Dendritic cell treated with granulocyte-macrophage colony-stimulating factor and Interleukin-4, amounts not matched to agents 40 ng/mL and 50 ng/mL, for 4 days (primary cell): ENCODE measurements around the gene CD55.
A peak's percentile ranks its signal among the peaks of the same experiment; 100 is the strongest.

Experiments used
- H3K27ac Mint-ChIP-seq: one replicate; pipeline ENCODE4 v1.8.0; 2022; ENCODE audit warnings: mild to moderate bottlenecking, mixed read lengths
- H3K27me3 Mint-ChIP-seq: one replicate; pipeline ENCODE4 v1.8.0; 2022; ENCODE audit warnings: mild to moderate bottlenecking, mixed read lengths
- H3K36me3 Mint-ChIP-seq: one replicate; pipeline ENCODE4 v1.8.0; 2022; ENCODE audit warnings: low read depth, mixed read lengths
- H3K4me1 Mint-ChIP-seq: one replicate; pipeline ENCODE4 v1.8.0; 2022; ENCODE audit warnings: low read depth, mixed read lengths
- H3K4me3 Mint-ChIP-seq: one replicate; pipeline ENCODE4 v1.8.0; 2022; ENCODE audit warnings: mild to moderate bottlenecking, moderate library complexity, mixed read lengths
- H3K9me3 Mint-ChIP-seq: one replicate; pipeline ENCODE4 v1.8.0; 2022; ENCODE audit warnings: mixed read lengths
- intact Hi-C: fragments of 100-400 bp; cut with micrococcal nuclease; formaldehyde crosslinking; loops from one replicate; pipeline ENCODE4 v1.15.0; 2022

The CD55 gene

DNA sequence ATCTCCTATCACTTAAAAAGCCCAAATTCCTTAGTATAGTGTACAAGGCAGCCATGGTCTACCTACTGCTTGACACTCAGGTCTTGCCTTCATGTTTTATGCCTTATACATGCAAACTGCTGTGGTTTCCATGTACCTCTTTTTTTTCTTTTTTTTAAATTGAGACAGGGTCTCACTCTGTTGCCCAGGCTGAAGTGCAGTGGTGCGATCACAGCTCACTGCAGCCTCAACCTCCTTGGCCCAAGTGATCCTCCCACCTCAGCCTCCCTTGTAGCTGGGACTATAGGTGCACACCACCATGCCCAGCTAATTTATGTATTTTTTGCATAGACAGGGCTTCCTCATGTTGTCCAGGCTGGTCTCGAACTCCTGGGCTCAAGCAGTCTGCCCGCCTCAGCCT lies 8.0 kb downstream of the CD55 start:
- intact Hi-C loops, result loop anchor here (10.0 kb wide), 1 partner anchor 75 kb away; no protein-coding TSS in a partner anchor
- no peaks in the 10 kb centered on the region for H3K9me3 Mint-ChIP-seq
- H3K36me3 Mint-ChIP-seq, result peaks cover 67% of the 10 kb centered on the region
- no peak overlapping the region for H3K27ac Mint-ChIP-seq
- no peaks in the 10 kb centered on the region for H3K27me3 Mint-ChIP-seq
- no peak overlapping the region for H3K4me3 Mint-ChIP-seq
- H3K4me1 Mint-ChIP-seq, result peaks cover 27% of the 10 kb centered on the region

DNA sequence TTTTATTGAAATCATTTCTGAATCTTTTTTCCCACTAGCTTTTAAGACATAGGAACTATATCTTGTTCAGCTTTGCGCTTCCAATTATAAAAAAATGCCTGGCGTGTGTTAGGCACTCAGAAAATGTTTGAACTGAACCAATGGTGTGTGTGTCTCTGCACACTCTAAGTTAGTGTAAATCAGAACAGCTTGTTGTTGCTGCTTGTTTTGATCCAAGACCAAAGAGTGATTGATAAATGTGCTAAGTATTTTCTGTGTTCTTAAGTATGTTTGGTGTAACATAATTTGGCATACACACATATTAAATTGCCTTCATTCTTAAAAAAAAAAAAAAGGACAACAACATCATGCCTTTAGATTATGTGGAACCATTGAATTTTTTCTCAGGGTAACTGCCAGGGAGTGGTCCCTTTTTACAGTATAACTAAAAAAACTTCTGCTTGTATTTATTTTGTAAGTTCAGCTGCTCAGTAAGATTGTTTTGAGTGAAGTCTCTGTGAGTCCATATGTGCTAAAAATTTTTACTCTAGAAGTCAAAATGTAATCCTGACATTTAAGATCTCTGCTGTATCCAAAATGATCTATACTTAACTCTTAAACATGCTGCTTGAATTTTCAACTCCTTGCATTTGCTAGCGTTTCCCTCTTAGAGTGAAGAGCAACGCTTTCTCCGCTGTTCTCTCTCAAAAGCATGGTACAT lies 8.7 kb downstream of the CD55 start:
- Mint-ChIP-seq H3K9me3 (no peaks in the 10 kb centered on the region), H3K4me3 (no peak overlapping the region), H3K27me3 (no peaks in the 10 kb centered on the region), H3K36me3 (peaks cover 68% of the 10 kb centered on the region), H3K4me1 (peaks cover 28% of the 10 kb centered on the region), H3K27ac (no peak overlapping the region)
- intact Hi-C loops, result no loop called here

DNA sequence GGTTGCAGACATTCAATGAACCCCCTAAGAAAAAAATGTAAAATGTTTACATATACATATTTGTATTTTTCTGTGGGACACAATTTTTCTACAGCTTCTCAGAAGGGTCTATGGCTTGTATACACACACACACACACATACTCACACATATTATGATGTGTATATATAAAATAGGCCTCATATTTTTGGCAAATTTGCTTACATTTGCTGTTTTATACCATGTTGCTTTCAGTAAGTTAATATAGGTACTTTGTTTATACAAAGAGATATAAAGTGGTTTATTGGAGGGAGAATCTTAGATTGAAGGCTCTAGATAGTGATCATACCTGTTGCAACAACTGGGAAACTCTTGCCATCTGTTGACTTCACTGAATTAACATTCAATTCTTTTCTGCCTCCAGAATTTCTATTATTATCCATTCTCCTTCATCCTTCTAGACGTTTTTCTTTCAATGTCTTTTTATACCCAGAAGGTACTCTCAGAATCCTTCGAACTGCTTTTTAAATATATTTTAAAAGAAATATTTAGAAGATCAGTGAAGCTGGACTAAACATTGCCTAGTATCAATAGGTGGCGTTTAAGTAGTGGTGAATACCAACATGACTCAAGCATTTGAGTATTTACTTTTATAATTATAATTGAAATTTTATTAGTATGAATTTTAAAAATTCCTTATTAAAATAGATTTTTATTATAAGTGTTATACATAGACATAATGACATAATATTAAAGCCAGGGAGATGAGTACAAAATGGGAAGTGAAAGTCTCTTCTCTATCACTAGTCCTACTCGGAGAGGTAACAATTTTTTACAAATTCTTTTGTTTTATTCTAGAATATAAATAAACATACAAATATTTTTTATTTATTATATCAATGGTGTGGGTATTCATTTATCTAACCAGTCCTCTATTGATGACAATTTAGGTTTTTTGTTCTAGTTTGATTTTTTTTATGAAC lies 10.2 kb downstream of the CD55 start:
- intact Hi-C loops, result no loop called here
- H3K27me3 Mint-ChIP-seq, result no peaks in the 10 kb centered on the region
- H3K4me1 Mint-ChIP-seq, result peaks cover 30% of the 10 kb centered on the region
- H3K4me3 Mint-ChIP-seq, result no peak overlapping the region
- no peaks in the 10 kb centered on the region for H3K9me3 Mint-ChIP-seq
- H3K36me3 Mint-ChIP-seq, result peaks cover 62% of the 10 kb centered on the region
- no peak overlapping the region for H3K27ac Mint-ChIP-seq

DNA sequence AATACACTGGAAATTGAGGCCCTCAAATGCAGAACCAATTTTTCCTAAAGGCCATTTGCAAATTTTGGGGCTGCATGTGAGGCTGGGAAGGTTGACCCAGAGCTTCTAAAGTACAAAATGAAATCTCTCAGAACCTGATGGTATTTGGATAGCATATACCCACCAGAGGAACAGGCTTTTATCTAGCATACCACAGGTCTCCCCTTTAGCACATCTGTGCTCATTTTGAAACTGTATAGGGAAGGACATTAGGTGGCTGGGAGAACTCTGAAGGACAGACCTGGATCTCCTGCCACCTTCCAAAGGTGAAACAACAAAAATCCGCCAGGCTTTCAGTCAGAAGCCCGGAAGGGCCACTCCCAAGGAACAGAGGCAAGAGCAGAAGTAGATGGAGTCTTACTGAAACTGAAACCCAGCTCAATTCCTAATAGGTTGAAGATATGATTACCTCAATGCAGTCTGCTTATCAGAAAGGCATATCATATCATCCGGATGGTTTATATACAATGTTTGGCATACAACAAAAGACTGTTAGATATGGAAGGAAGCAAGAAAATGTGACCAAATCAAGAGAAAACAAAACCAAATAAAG lies 11.6 kb downstream of the CD55 start:
- Mint-ChIP-seq H3K27me3 (no peaks in the 10 kb centered on the region), H3K4me3 (peak overlapping the region; percentile 4), H3K27ac (peak overlapping the region; percentile 65), H3K4me1 (peaks cover 30% of the 10 kb centered on the region), H3K9me3 (no peaks in the 10 kb centered on the region), H3K36me3 (peaks cover 58% of the 10 kb centered on the region)
- intact Hi-C loops, result no loop called here

DNA sequence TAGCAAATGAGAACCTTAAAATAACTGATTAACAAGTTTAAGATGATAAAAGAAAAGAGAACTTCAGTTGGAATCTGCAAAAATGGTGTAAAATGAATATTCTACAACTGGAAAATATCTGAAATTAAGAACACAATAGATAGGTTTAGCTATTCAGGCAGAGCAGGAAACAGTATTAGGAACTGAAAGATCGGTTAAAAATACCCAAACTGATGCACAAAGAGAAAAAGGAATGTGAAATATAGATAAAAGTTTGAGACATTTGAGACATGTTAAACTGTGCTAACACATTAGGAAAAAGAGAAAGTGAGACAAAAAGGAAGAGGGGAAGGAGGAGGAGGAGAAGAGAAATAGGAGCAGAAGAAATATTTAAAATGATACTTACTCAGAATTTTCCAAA lies 12.1 kb downstream of the CD55 start:
- no peaks in the 10 kb centered on the region for H3K27me3 Mint-ChIP-seq
- H3K4me1 Mint-ChIP-seq, result peaks cover 29% of the 10 kb centered on the region
- H3K27ac Mint-ChIP-seq, result peak overlapping the region; percentile 65
- intact Hi-C loops, result no loop called here
- H3K4me3 Mint-ChIP-seq, result peak overlapping the region; percentile 4
- peaks cover 53% of the 10 kb centered on the region for H3K36me3 Mint-ChIP-seq
- H3K9me3 Mint-ChIP-seq, result no peaks in the 10 kb centered on the region

DNA sequence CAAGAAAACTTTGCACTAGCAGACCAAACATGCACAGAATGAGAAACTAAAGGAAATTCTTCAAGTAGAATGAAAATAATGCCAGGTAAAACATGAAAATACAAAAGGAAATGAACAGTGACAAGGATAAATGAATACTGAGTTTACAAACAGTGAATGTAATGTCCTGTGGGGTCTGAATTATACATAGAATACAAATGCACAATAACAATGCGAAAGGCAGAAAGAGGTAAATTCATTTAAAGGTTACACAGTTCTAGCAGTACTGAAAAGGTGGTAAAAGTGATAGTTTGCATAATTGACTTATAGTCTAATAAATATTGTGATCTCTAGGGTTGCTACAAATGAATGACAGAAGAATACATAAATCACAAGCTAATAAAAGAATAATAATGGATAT lies 12.9 kb downstream of the CD55 start:
- no peaks in the 10 kb centered on the region for H3K27me3 Mint-ChIP-seq
- no peak overlapping the region for H3K4me3 Mint-ChIP-seq
- H3K4me1 Mint-ChIP-seq, result peaks cover 29% of the 10 kb centered on the region
- no peaks in the 10 kb centered on the region for H3K9me3 Mint-ChIP-seq
- H3K27ac Mint-ChIP-seq, result no peak overlapping the region
- intact Hi-C loops, result no loop called here
- peaks cover 48% of the 10 kb centered on the region for H3K36me3 Mint-ChIP-seq

DNA sequence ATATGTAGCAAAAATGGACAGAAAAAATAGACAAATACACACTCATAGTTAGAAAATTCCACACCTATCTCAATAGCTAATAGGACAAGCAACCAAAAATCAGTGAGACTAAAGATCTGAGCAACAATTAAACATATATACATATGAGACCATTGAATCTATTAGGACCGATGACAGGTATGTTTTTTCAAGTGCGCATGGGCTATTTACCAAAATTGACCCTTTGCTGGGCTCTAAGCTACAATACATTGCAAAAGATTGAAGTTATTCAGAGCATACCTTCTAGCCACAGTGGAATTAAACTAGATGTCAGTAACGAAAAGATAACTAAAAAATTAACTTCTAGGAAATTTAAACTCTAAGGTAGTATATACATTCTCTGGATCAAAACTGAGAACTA lies 13.7 kb downstream of the CD55 start:
- intact Hi-C loops, result loop anchor here (1.0 kb wide), 1 partner anchor 14 kb away; the partner anchor contains the start of gene CD55
- Mint-ChIP-seq H3K36me3 (peaks cover 49% of the 10 kb centered on the region), H3K9me3 (no peaks in the 10 kb centered on the region), H3K4me3 (no peak overlapping the region), H3K27ac (no peak overlapping the region), H3K27me3 (no peaks in the 10 kb centered on the region), H3K4me1 (peaks cover 29% of the 10 kb centered on the region)

DNA sequence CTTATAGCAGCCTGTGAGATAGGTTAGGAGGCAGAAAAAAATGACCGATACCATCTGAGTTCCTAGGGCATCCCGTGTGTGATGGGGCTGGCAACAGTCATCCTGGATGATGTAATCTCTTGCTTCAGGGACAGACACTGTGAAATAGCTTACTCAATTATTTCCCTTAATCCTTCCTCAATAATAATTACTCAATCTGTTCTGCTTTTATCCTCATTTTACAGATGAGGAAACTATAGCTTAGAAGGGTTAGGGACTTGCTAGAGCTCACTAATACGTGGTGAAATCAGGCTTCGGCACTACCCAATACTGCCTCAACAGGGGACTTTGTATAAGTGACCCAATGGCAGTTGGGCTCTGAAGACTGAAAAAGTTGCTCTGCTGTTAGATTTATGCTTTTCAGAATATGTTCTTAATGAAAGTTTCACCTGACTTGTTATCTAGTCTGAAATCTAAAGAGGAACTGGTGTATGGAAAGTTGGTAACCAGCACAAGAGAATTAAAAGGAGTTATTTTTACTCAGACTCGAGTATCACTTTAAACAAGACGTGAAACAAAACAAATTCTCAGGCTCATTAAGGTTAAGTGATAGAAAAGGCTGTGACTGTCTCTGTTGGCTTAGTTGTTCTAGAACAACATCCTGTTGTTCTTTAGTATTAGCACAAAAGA lies 14.4 kb downstream of the CD55 start:
- H3K4me1 Mint-ChIP-seq, result peaks cover 29% of the 10 kb centered on the region
- intact Hi-C loops, result loop anchor here (1.0 kb wide), 1 partner anchor 15 kb away; the partner anchor contains the start of gene CD55
- H3K9me3 Mint-ChIP-seq, result no peaks in the 10 kb centered on the region
- no peak overlapping the region for H3K4me3 Mint-ChIP-seq
- peak overlapping the region; percentile 17 for H3K27ac Mint-ChIP-seq
- peaks cover 50% of the 10 kb centered on the region for H3K36me3 Mint-ChIP-seq
- no peaks in the 10 kb centered on the region for H3K27me3 Mint-ChIP-seq

DNA sequence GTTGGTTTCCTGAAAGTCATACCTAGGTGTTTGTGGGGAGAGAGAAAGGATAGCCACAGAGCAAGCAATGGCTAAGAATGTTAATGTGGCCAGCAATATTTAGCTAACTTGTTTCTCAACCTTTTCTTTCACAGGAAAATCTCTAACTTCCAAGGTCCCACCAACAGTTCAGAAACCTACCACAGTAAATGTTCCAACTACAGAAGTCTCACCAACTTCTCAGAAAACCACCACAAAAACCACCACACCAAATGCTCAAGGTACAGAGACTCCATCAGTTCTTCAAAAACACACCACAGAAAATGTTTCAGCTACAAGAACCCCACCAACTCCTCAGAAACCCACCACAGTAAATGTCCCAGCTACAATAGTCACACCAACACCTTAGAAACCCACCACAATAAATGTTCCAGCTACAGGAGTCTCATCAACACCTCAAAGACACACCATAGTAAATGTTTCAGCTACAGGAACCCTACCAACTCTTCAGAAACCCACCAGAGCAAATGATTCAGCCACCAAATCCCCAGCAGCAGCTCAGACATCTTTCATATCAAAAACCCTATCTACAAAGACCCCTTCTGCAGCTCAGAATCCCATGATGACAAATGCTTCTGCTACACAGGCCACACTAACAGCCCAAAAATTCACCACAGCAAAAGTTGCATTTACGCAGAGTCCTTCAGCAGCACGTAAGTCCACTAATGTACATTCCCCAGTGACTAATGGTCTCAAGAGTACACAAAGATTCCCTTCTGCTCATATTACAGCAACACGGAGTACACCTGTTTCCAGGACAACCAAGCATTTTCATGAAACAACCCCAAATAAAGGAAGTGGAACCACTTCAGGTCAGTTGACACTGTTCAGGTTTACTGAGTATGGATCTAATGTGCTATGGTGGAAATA lies 15.3 kb downstream of the CD55 start:
- Mint-ChIP-seq H3K27ac (peak overlapping the region; percentile 10), H3K4me1 (peaks cover 37% of the 10 kb centered on the region), H3K36me3 (peaks cover 55% of the 10 kb centered on the region), H3K27me3 (no peaks in the 10 kb centered on the region), H3K9me3 (no peaks in the 10 kb centered on the region), H3K4me3 (no peak overlapping the region)
- intact Hi-C loops, result no loop called here

DNA sequence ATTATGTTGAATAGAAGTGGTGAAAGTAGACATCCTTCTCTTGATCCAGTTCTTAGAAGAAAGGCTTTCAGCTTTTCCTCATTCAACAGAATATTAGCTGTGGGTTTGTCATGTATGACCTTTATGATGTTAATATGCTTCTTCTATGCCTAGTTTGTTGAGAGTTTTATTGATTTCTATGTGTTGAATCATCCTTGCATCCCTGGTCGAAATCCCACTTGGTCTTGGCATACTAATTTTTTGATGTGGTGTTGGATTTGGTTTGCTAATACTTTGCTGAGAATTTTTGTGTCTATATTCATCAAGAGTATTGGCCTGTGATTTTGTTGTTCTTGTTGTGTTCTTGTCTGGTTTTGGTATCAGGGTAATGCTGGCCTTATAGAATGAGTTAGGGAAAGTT lies 20.9 kb downstream of the CD55 start:
- H3K36me3 Mint-ChIP-seq, result peaks cover 78% of the 10 kb centered on the region
- intact Hi-C loops, result no loop called here
- H3K27ac Mint-ChIP-seq, result no peak overlapping the region
- H3K4me1 Mint-ChIP-seq, result peaks cover 26% of the 10 kb centered on the region
- no peaks in the 10 kb centered on the region for H3K27me3 Mint-ChIP-seq
- H3K9me3 Mint-ChIP-seq, result no peaks in the 10 kb centered on the region
- H3K4me3 Mint-ChIP-seq, result no peak overlapping the region

DNA sequence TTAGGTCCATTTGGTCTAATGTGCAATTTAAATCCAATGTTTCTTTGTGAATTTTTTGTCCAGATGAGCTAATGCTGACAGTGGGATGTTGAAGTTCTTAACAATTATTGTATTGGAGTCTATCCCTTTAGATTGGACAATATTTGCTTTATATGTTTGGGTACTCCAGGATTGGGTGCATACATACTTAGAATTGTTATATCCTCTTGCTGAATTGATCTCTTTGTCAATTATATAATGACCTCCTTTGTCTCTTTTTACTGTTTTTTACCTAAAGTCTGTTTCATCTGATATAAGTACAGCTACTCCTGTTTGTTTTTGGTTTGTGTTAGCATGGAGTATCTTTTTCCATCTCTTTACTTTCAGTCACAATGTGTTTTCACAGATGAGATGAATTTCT lies 22.2 kb downstream of the CD55 start:
- intact Hi-C loops, result no loop called here
- Mint-ChIP-seq H3K27ac (no peak overlapping the region), H3K4me1 (peaks cover 25% of the 10 kb centered on the region), H3K4me3 (no peak overlapping the region), H3K27me3 (no peaks in the 10 kb centered on the region), H3K9me3 (no peaks in the 10 kb centered on the region), H3K36me3 (peaks cover 88% of the 10 kb centered on the region)

DNA sequence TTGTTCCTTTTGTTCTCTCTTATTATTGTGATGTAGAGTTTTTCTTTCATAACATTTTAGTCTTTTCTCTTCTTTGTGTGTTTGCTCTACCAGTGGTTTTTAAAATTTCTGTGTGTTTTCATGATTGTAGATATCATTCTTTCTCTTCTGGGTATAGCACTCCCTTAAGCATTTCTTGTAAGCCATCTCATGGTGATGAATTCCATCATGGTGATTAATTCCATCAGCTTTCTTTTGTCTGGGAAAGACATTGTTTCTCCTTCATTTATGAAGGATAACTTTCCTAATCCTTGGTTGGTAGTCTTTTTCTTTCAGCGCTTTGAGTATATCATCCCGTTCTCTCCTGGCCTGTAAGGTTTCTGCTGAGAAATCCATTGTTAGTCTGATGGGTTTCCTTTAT lies 22.7 kb downstream of the CD55 start:
- Mint-ChIP-seq H3K4me3 (no peak overlapping the region), H3K36me3 (peaks cover 91% of the 10 kb centered on the region), H3K27ac (no peak overlapping the region), H3K27me3 (no peaks in the 10 kb centered on the region), H3K4me1 (peaks cover 25% of the 10 kb centered on the region), H3K9me3 (no peaks in the 10 kb centered on the region)
- intact Hi-C loops, result no loop called here
